CD14-positive monocyte (primary cell): ENCODE data around the gene C5orf63. TPM values are rescaled to one million over a fixed set of nuclear protein-coding genes. Genes with fewer than 3 reads are reported as not detected.

Experiments used
- DNase-seq, 3 donors: peaks; one replicate each; pipeline ENCODE4 v3.0.0-alpha.2; 2011 to 2022
- H2AFZ ChIP-seq: 2 replicates; pipeline ENCODE4 v1.6.0; 2012; ENCODE audit warnings: mild to moderate bottlenecking, low read depth, low read length, inconsistent platforms; ENCODE audit not compliant: insufficient read depth, poor library complexity, severe bottlenecking
- H3K27ac ChIP-seq, 2 donors: 1 replicate in 1 of 2; 2 replicates in 1 of 2; pipeline ENCODE4 v1.5.1; 2012 to 2013; ENCODE audit warnings: low read length in 2 of 2, control low read depth in 1 of 2, inconsistent platforms in 1 of 2, low read depth in 1 of 2, mild to moderate bottlenecking in 1 of 2
- H3K27me3 ChIP-seq, 2 donors: one replicate each; pipeline versions ENCODE4 v1.6.0 to v1.6.1; 2011 to 2013; ENCODE audit warnings: low read length in 2 of 2; ENCODE audit not compliant: control insufficient read depth in 2 of 2, insufficient read depth in 2 of 2
- H3K36me3 ChIP-seq, 2 donors: replicated peaks in 1 of 2; 1 replicate in 1 of 2; 2 replicates in 1 of 2; pipeline versions ENCODE4 v1.5.1 to v1.6.1; 2012 to 2013; ENCODE audit warnings: low read length in 2 of 2, control low read depth in 1 of 2, inconsistent platforms in 1 of 2, mild to moderate bottlenecking in 1 of 2; ENCODE audit not compliant: insufficient read depth in 2 of 2, control insufficient read depth in 1 of 2
- H3K4me1 ChIP-seq, 2 donors: 1 replicate in 1 of 2; 2 replicates in 1 of 2; pipeline versions ENCODE4 v1.5.1 to v1.6.1; 2012 to 2013; ENCODE audit warnings: low read length in 2 of 2, control low read depth in 1 of 2, inconsistent platforms in 1 of 2, mild to moderate bottlenecking in 1 of 2, moderate library complexity in 1 of 2; ENCODE audit not compliant: insufficient read depth in 2 of 2, control insufficient read depth in 1 of 2
- H3K4me2 ChIP-seq: replicated peaks from 2 replicates; pipeline ENCODE3; 2012; ENCODE audit warnings: low read length, moderate library complexity, mild to moderate bottlenecking; ENCODE audit not compliant: poor library complexity, severe bottlenecking; ENCODE audit errors: extremely low read depth
- H3K4me3 ChIP-seq, 3 experiments: fragments of 200-600 bp in 1 of 3; sonication (generic) in 1 of 3; replicated peaks in 1 of 3; 1 replicate in 2 of 3; 2 replicates in 1 of 3; pipeline ENCODE4 v1.5.1; 2011 to 2013; ENCODE audit warnings: low read length in 3 of 3, mild to moderate bottlenecking in 3 of 3, control low read depth in 2 of 3, low read depth in 2 of 3, inconsistent platforms in 1 of 3, moderate library complexity in 1 of 3
- H3K79me2 ChIP-seq: 2 replicates; pipeline ENCODE4 v1.6.0; 2012; ENCODE audit warnings: mild to moderate bottlenecking, control low read depth, inconsistent platforms, low read length, moderate library complexity; ENCODE audit not compliant: insufficient read depth
- H3K9ac ChIP-seq: 2 replicates; pipeline ENCODE4 v1.6.0; 2017; ENCODE audit warnings: low read length, mild to moderate bottlenecking; ENCODE audit not compliant: insufficient read depth, poor library complexity, severe bottlenecking
- H3K9me3 ChIP-seq, 2 donors: replicated peaks in 1 of 2; 1 replicate in 1 of 2; 2 replicates in 1 of 2; pipeline versions ENCODE4 v1.5.1 to v1.6.1; 2012 to 2013; ENCODE audit warnings: low read length in 2 of 2, control low read depth in 1 of 2; ENCODE audit not compliant: control insufficient read depth in 1 of 2, insufficient read depth in 1 of 2
- H4K20me1 ChIP-seq: 2 replicates; pipeline ENCODE4 v1.6.0; 2012; ENCODE audit warnings: mild to moderate bottlenecking, low read length, control low read depth, moderate library complexity; ENCODE audit not compliant: insufficient read depth
- H3K27ac Mint-ChIP-seq, 7 donors: one replicate each; pipeline ENCODE4 v1.8.0; 2020; ENCODE audit warnings: mild to moderate bottlenecking in 7 of 7, mixed read lengths in 7 of 7, moderate library complexity in 6 of 7, inconsistent platforms in 2 of 7
- H3K27me3 Mint-ChIP-seq, 3 donors: one replicate each; pipeline ENCODE4 v1.8.0; 2021 to 2022; ENCODE audit warnings: low read depth in 3 of 3, mild to moderate bottlenecking in 3 of 3, mixed read lengths in 3 of 3, moderate library complexity in 3 of 3, inconsistent platforms in 1 of 3
- H3K36me3 Mint-ChIP-seq, 2 donors: one replicate each; pipeline ENCODE4 v1.8.0; 2020; ENCODE audit warnings: mixed read lengths in 2 of 2, inconsistent platforms in 1 of 2, mild to moderate bottlenecking in 1 of 2
- H3K4me1 Mint-ChIP-seq: one replicate; pipeline ENCODE4 v1.8.0; 2020; ENCODE audit warnings: mild to moderate bottlenecking, mixed read lengths
- H3K4me3 Mint-ChIP-seq, 2 donors: one replicate each; pipeline ENCODE4 v1.8.0; 2020; ENCODE audit warnings: mild to moderate bottlenecking in 2 of 2, mixed read lengths in 2 of 2, moderate library complexity in 1 of 2
- H3K9me3 Mint-ChIP-seq, 7 donors: one replicate each; pipeline ENCODE4 v1.8.0; 2020 to 2022; ENCODE audit warnings: mixed read lengths in 7 of 7, mild to moderate bottlenecking in 6 of 7, moderate library complexity in 6 of 7, inconsistent platforms in 2 of 7
- WGBS: methylation state at CpG from one replicate; pipeline ENCODE4 v1.1.5; 2013; ENCODE audit warnings: missing lambda C conversion rate; ENCODE audit not compliant: insufficient coverage; 5-methylcytosine and 5-hydroxymethylcytosine counted together
- intact Hi-C, 2 donors: fragments of 100-400 bp; cut with micrococcal nuclease; formaldehyde crosslinking; loops; one replicate each; pipeline versions ENCODE4 v1.15.0 to v1.15.1; 2023
- polyA plus RNA-seq, 3 donors: library from polyadenylated mRNA; depleted of rRNA in 1 of 3; unstranded in 2 of 3; stranded (reverse) in 1 of 3; fragments of 300-500 nt in 2 of 3; fragments of >200 nt in 1 of 3; fragmentation: Illumina TruSeq in 2 of 3; gene quantifications; 1 replicate in 2 of 3; 2 replicates in 1 of 3; pipeline ENCODE4 v1.2.3, GENCODE V29; 2012 to 2021
- TF ChIP-seq, protein P1 (sequence below): fragments of 200-600 bp; IDR thresholded peaks from one replicate; pipeline ENCODE4 v1.8.0; 2022; ENCODE audit warnings: antibody characterized with exemption, mild to moderate bottlenecking

C5orf63 gene
- polyA plus RNA-seq, 3 donors, result 0.27 to 1.5 TPM; not detected in 1

DNA sequence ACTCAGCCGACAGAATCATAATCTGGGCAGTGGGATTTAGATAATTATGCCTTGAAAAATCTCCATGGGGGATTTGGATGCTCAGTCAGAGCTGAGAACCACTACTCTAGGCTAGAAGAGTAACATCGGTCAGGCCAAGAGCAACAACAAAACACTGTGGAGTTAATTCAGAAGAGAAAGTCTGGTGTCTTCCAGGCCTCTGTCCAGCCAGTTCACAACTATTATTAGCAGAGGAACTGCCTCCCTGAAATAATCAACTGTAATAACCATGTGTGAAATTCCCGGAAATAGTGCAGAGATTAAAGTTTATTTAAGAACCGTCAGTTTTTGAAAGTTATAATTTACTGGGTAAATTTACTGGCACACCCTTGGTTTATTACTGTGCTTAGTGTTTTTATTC, 34.8 kb downstream of the C5orf63 start:
- Histone ChIP-seq H3K9ac (no peak overlapping the region), H3K27me3 (no peaks in the 10 kb centered on the region), H4K20me1 (no peaks in the 10 kb centered on the region), H3K4me1 (no peaks in the 10 kb centered on the region), H3K27ac (no peak overlapping the region), H3K4me3 (no peak overlapping the region), H3K36me3 (no peaks in the 10 kb centered on the region), H3K9me3 (no peaks in the 10 kb centered on the region), H3K79me2 (no peaks in the 10 kb centered on the region), H2AFZ (no peak overlapping the region), H3K4me2 (no peak overlapping the region)
- H3K36me3 Mint-ChIP-seq, result no peaks in the 10 kb centered on the region
- no peaks in the 10 kb centered on the region for H3K9me3 Mint-ChIP-seq
- peaks cover 2 to 9% (median 9%) of the 10 kb centered on the region in 3 donors for H3K27me3 Mint-ChIP-seq
- TF ChIP-seq, protein P1, sequence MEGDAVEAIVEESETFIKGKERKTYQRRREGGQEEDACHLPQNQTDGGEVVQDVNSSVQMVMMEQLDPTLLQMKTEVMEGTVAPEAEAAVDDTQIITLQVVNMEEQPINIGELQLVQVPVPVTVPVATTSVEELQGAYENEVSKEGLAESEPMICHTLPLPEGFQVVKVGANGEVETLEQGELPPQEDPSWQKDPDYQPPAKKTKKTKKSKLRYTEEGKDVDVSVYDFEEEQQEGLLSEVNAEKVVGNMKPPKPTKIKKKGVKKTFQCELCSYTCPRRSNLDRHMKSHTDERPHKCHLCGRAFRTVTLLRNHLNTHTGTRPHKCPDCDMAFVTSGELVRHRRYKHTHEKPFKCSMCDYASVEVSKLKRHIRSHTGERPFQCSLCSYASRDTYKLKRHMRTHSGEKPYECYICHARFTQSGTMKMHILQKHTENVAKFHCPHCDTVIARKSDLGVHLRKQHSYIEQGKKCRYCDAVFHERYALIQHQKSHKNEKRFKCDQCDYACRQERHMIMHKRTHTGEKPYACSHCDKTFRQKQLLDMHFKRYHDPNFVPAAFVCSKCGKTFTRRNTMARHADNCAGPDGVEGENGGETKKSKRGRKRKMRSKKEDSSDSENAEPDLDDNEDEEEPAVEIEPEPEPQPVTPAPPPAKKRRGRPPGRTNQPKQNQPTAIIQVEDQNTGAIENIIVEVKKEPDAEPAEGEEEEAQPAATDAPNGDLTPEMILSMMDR, result no peak
- no peak for DNase-seq
- WGBS, result 100% methylated on average over 1 of the region's 4 CpGs
- H3K4me1 Mint-ChIP-seq, result peaks cover 2% of the 10 kb centered on the region
- no peak overlapping the region for H3K27ac Mint-ChIP-seq
- H3K4me3 Mint-ChIP-seq, result no peak overlapping the region
- intact Hi-C loops, result no loop called here

DNA sequence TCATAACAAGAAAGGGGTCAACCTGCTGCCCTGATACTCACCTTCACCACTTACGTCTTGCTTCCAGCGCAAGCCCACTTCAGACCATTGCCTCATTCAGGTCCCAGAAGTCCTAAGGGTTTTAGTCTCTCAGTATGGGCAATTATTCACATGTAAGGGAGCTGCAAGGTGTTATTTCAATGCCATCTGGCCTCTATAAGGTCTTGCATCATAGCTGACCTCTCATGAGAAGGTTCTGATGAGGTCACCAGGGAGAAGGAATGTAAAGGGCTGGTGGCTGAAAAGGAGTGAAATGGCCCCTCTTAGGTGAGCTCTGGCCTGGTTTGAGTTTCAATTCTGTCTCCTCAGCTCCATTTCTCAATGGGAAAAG, 41.5 kb downstream of the C5orf63 start:
- peak overlapping the region in 1 of 3 experiments; percentile 85 for H3K4me3 ChIP-seq
- no peak overlapping the region for H3K9ac ChIP-seq
- 100% methylated on average over 1 of the region's 2 CpGs for WGBS
- no peaks in the 10 kb centered on the region for H4K20me1 ChIP-seq
- H3K27ac ChIP-seq, result no peak overlapping the region
- Mint-ChIP-seq H3K27me3 (peaks cover 25 to 45% (median 36%) of the 10 kb centered on the region in 3 donors), H3K4me1 (peaks cover 25% of the 10 kb centered on the region), H3K27ac (peak overlapping the region in 2 of 7 donors; percentile 33 to 36), H3K9me3 (peaks cover 0 to 8% (median 0%) of the 10 kb centered on the region in 7 donors), H3K4me3 (peak overlapping the region; percentile 92 to 94), H3K36me3 (peaks cover 0 to 3% of the 10 kb centered on the region in 2 donors)
- no peak overlapping the region for H3K4me2 ChIP-seq
- H3K4me1 ChIP-seq, result peaks cover 19 to 24% of the 10 kb centered on the region in 2 donors
- TF ChIP-seq, protein P1, result no peak
- intact Hi-C loops, result no loop called here
- H3K36me3 ChIP-seq, result no peaks in the 10 kb centered on the region
- no peaks in the 10 kb centered on the region for H3K79me2 ChIP-seq
- peak in 2 of 3 donors; percentile 36 to 52 for DNase-seq
- no peaks in the 10 kb centered on the region for H3K9me3 ChIP-seq
- peaks cover 14 to 26% of the 10 kb centered on the region in 2 donors for H3K27me3 ChIP-seq
- H2AFZ ChIP-seq, result no peak overlapping the region
